Epithelial cell of alveolus of lung (primary cell): Measurements from ENCODE around the gene FSHB. TPM values are rescaled to one million over a fixed set of nuclear protein-coding genes. Genes with fewer than 3 reads are reported as not detected.

Source experiments
- total RNA-seq: library from RNA; depleted of rRNA; stranded (reverse); fragments of >200 nt; gene quantifications from 2 replicates; pipeline ENCODE4 v1.2.1, GENCODE V29; 2015

The FSHB gene
- total RNA-seq = not detected in 2 replicates

GRCh38 chr11:30230714-30231113, at the start of gene FSHB:
Gene FSHB (plus strand): TSS chr11:30231014. CDS start chr11:30231903, 889 bp downstream.

Other genes with a start within 250 kb of the FSHB start
- gene KCNA4, start 214.0 kb upstream of the FSHB start, total RNA-seq = not detected in 2 replicates
- gene ARL14EP, start 92.1 kb downstream of the FSHB start, total RNA-seq = 14.7 and 23.7 TPM in 2 replicates